SK-N-SH (cell line): ENCODE results near the gene MCF2L.

Source experiments
- CHD2 ChIP-seq: fragments of 150-350 bp; IDR thresholded peaks from 2 replicates; pipeline ENCODE4 v1.6.1; 2018; ENCODE audit warnings: low read length; ENCODE audit not compliant: partially characterized antibody
- CTCF ChIP-seq: fragments of 200-600 bp; sonication (generic); IDR thresholded peaks from 2 replicates; pipeline ENCODE4 v1.6.1; 2017; ENCODE audit warnings: antibody characterized with exemption, mild to moderate bottlenecking, moderate library complexity
- EP300 ChIP-seq, 2 experiments: IDR thresholded peaks; 2 replicates each; pipeline versions ENCODE4 v1.4.0 to v1.6.1; 2012; ENCODE audit warnings: borderline replicate concordance in 1 of 2, low read depth in 1 of 2, low read length in 1 of 2
- GABPA ChIP-seq: IDR thresholded peaks from 2 replicates; pipeline ENCODE4 v1.4.0; 2012; ENCODE audit warnings: low read depth, mild to moderate bottlenecking
- JUND ChIP-seq: IDR thresholded peaks from 2 replicates; pipeline ENCODE4 v1.4.0; 2012
- POLR2AphosphoS5 ChIP-seq: IDR thresholded peaks from 2 replicates; pipeline ENCODE4 v1.6.1; 2012; ENCODE audit warnings: low read depth, low read length
- RAD21 ChIP-seq: IDR thresholded peaks from 2 replicates; pipeline ENCODE4 v1.6.1; 2012; ENCODE audit warnings: mild to moderate bottlenecking, low read length
- REST ChIP-seq: IDR thresholded peaks from 2 replicates; pipeline ENCODE4 v1.6.1; 2012; ENCODE audit warnings: mild to moderate bottlenecking, low read depth, low read length, moderate library complexity
- SIN3A ChIP-seq: IDR thresholded peaks from 2 replicates; pipeline ENCODE4 v1.6.1; 2012; ENCODE audit warnings: low read depth, mild to moderate bottlenecking, low read length, moderate library complexity, borderline replicate concordance
- ZBTB33 ChIP-seq: IDR thresholded peaks from 2 replicates; pipeline ENCODE4 v1.4.0; 2012; ENCODE audit warnings: low read depth, borderline replicate concordance

GRCh38 chr13:112983428-112984196 lies 14.6 kb downstream of the MCF2L start:
- TF ChIP-seq ZBTB33: no peak
- no peak for TF ChIP-seq CHD2
- no peak for TF ChIP-seq SIN3A
- TF ChIP-seq CTCF: no peak
- peak in 1 of 2 experiments; percentile 24; a peak in 1 of 4 replicates for TF ChIP-seq EP300 (IDR thresholded peaks at IDR 0.05; ENCODE audit: borderline replicate concordance in 1 of 2, low read depth in 1 of 2, low read length in 1 of 2)
- no peak for TF ChIP-seq POLR2AphosphoS5
- no peak for TF ChIP-seq JUND
- TF ChIP-seq GABPA: no peak
- no peak for TF ChIP-seq RAD21
- no peak for TF ChIP-seq REST
